Occipital lobe (tissue), 1 donor: ENCODE results near the gene SMR3A. TPM values are rescaled to one million over a fixed set of nuclear protein-coding genes. Genes with fewer than 3 reads are reported as not detected.

Experiments
- total RNA-seq: library from RNA; depleted of rRNA; stranded (reverse); fragments of >200 nt; gene quantifications from one replicate; pipeline ENCODE4 v1.2.3, GENCODE V29; 2014

Gene SMR3A
- total RNA-seq, 1 donor from 2014 or later = not detected

Other genes starting within 250 kb of the SMR3A start
- not detected for gene PRR27, start 206.5 kb upstream of the SMR3A start, total RNA-seq
- gene ODAM, start 165.0 kb upstream of the SMR3A start, total RNA-seq = not detected
- gene FDCSP, start 134.6 kb upstream of the SMR3A start, total RNA-seq = not detected
- gene CSN3, start 118.2 kb upstream of the SMR3A start, total RNA-seq = not detected
- gene CABS1, start 25.8 kb upstream of the SMR3A start, total RNA-seq = not detected
- gene SMR3B, start 22.4 kb downstream of the SMR3A start, total RNA-seq = not detected
- gene OPRPN, start 37.2 kb downstream of the SMR3A start, total RNA-seq = not detected
- gene MUC7, start 111.4 kb downstream of the SMR3A start, total RNA-seq = not detected
- gene AMTN, start 157.8 kb downstream of the SMR3A start, total RNA-seq = not detected
- gene AMBN, start 231.5 kb downstream of the SMR3A start, total RNA-seq = not detected